ENCODE measurements around the gene CCDC85C. TPM values are rescaled to one million over a fixed set of nuclear protein-coding genes. Genes with fewer than 3 reads are reported as not detected.

Gene CCDC85C
- total RNA-seq, 1 experiment from 2014 or later, result 33.2 TPM

GRCh38 chr14:99497894-99498293, 106.1 kb downstream of the CCDC85C start:
- no peaks in the 10 kb centered on the region for H4K20me1 ChIP-seq (ENCODE audit: control insufficient read depth, insufficient read depth, insufficient read length)

More at GRCh38 chr14:99497894-99498293, 106.1 kb downstream of the CCDC85C start:
- H3K4me2 ChIP-seq (ENCODE audit: insufficient read depth, insufficient read length, low read length), result no peak overlapping the region
- H3K23ac ChIP-seq (ENCODE audit: insufficient read length, low read depth, low read length), result no peak overlapping the region
- H3K79me1 ChIP-seq (ENCODE audit: insufficient read depth, low read depth, low read length, poor library complexity, severe bottlenecking), result peaks cover 8% of the 10 kb centered on the region
- no peak overlapping the region for H3K14ac ChIP-seq (ENCODE audit: insufficient read depth, low read length)
- Mint-ChIP-seq H3K9me3 (no peaks in the 10 kb centered on the region), H3K4me3 (no peak overlapping the region), H3K27ac (no peak overlapping the region; a peak in 1 of 7 replicates), H3K36me3 (ENCODE audit: insufficient read depth in 1 of 3, low read depth in 3 of 3) (peaks cover 29 to 82% (median 73%) of the 10 kb centered on the region in 3 experiments; a peak in 6 of 7 replicates), H3K4me1 (peaks cover 3 to 8% of the 10 kb centered on the region in 2 experiments), H3K27me3 (ENCODE audit: low read depth) (no peaks in the 10 kb centered on the region)
- no peak overlapping the region for H4K5ac ChIP-seq (ENCODE audit: insufficient read length, low read depth, low read length)
- no peaks in the 10 kb centered on the region for H3K9me3 ChIP-seq (ENCODE audit: control insufficient read depth, low read depth, low read length)
- no peak overlapping the region for H4K91ac ChIP-seq (ENCODE audit: insufficient read length, low read depth, low read length)
- no peaks in the 10 kb centered on the region; the same call in 1 of the 2 replicates for H3K4me1 ChIP-seq (ENCODE audit: insufficient read depth, low read length)
- no peak overlapping the region for H3K9ac ChIP-seq (ENCODE audit: extremely low read depth, insufficient read length, low read length)
- TF ChIP-seq CTCF (conservative IDR thresholded peaks at IDR 0.05), result no peak
- H2BK12ac ChIP-seq (ENCODE audit: insufficient read length, low read depth, low read length), result no peak overlapping the region
- no peaks in the 10 kb centered on the region for H3K27me3 ChIP-seq (ENCODE audit: insufficient read depth, low read length)
- H3K56ac ChIP-seq (ENCODE audit: insufficient read length, low read depth, low read length), result no peak overlapping the region
- H4K8ac ChIP-seq (replicated peaks; ENCODE audit: insufficient read length, low read depth, low read length), result no peak overlapping the region
- H2BK15ac ChIP-seq (ENCODE audit: low read depth, low read length), result no peak overlapping the region
- no peaks in the 10 kb centered on the region for H3K23me2 ChIP-seq (ENCODE audit: insufficient read length, low read depth, low read length, poor library complexity, severe bottlenecking)
- H3K79me2 ChIP-seq (ENCODE audit: insufficient read depth, low read length), result no peaks in the 10 kb centered on the region
- H2BK5ac ChIP-seq (ENCODE audit: insufficient read length, low read length), result no peak overlapping the region
- WGBS (ENCODE audit: extremely low coverage, insufficient read length, low lambda C conversion rate), result no CpG with 5 or more reads among the region's 3 CpGs
- no peak overlapping the region for H2AFZ ChIP-seq (ENCODE audit: low read length)
- no peak for DNase-seq
- H3K4ac ChIP-seq (ENCODE audit: low read depth, low read length), result no peak overlapping the region
- no peak overlapping the region for H2AK5ac ChIP-seq (ENCODE audit: insufficient read length, low read length)
- H3K27ac ChIP-seq (ENCODE audit: insufficient read length, low read depth, low read length), result no peak overlapping the region
- no peak overlapping the region for H3T11ph ChIP-seq (ENCODE audit: low read length)
- H3K18ac ChIP-seq (ENCODE audit: insufficient read length, low read depth, low read length), result no peak overlapping the region
- no peak overlapping the region for H2BK120ac ChIP-seq (ENCODE audit: low read depth, low read length, poor library complexity, severe bottlenecking)
- H2BK20ac ChIP-seq (ENCODE audit: low read depth, low read length, poor library complexity, severe bottlenecking), result no peak overlapping the region
